ENCODE measurements around the gene TSHZ1. TPM values are rescaled to one million over a fixed set of nuclear protein-coding genes. Genes with fewer than 3 reads are reported as not detected.

Gene TSHZ1
- total and polyA plus RNA-seq, 4 donors = 4.2 to 6.6 (median 5.6) TPM

GRCh38 chr18:75214766-75215510, 4.3 kb downstream of the TSHZ1 start:
- Histone ChIP-seq H3K36me3 (ENCODE audit: control insufficient read depth in 4 of 4, insufficient read depth in 3 of 4, low read depth in 1 of 4, low read length in 3 of 4) (no peaks in the 10 kb centered on the region), H3K27me3 (ENCODE audit: control insufficient read depth in 4 of 4, insufficient read depth in 4 of 4, low read length in 3 of 4) (no peaks in the 10 kb centered on the region), H3K9me3 (ENCODE audit: control insufficient read depth in 4 of 4, low read length in 3 of 4) (no peaks in the 10 kb centered on the region), H3K27ac (ENCODE audit: low read depth in 1 of 2, low read length in 2 of 2) (peak overlapping the region; percentile 37 to 69), H3K4me1 (ENCODE audit: control insufficient read depth in 4 of 4, insufficient read depth in 4 of 4, low read length in 3 of 4) (peaks cover 9 to 60% (median 48%) of the 10 kb centered on the region in 4 donors), H3K4me3 (ENCODE audit: low read depth in 1 of 3, low read length in 3 of 3) (no peak overlapping the region), H3K9ac (ENCODE audit: low read depth in 1 of 2, low read length in 2 of 2) (no peak overlapping the region)
- TF ChIP-seq ZBTB33 (IDR thresholded peaks at IDR 0.05) (no peak), HNF4G (IDR thresholded peaks at IDR 0.05) (peak; percentile 68), ATF3 (IDR thresholded peaks at IDR 0.05) (peak; percentile 22), FOXA1 (IDR thresholded peaks at IDR 0.05) (no peak), FOXA2 (IDR thresholded peaks at IDR 0.05) (no peak), REST (IDR thresholded peaks at IDR 0.05) (no peak), RXRA (IDR thresholded peaks at IDR 0.05) (peak; percentile 22 to 55), NR2F2 (IDR thresholded peaks at IDR 0.05) (no peak), CTCF (IDR thresholded peaks at IDR 0.05; ENCODE audit: low read depth, low read length, missing input control) (no peak), RAD21 (IDR thresholded peaks at IDR 0.05) (no peak), SP1 (IDR thresholded peaks at IDR 0.05) (peak; percentile 52), MAX (IDR thresholded peaks at IDR 0.05) (no peak), JUND (IDR thresholded peaks at IDR 0.05) (peak; percentile 22 to 74), TAF1 (conservative IDR thresholded peaks at IDR 0.05) (no peak), GABPA (IDR thresholded peaks at IDR 0.05 in 1 of 2, conservative IDR thresholded peaks at IDR 0.05 in 1 of 2) (no peak), HNF4A (conservative IDR thresholded peaks at IDR 0.05) (peak; percentile 76 to 89), YY1 (IDR thresholded peaks at IDR 0.05) (no peak), EGR1 (IDR thresholded peaks at IDR 0.05; ENCODE audit: low read depth in 2 of 2) (no peak)
- 65% methylated on average over 12 of the region's 12 CpGs for WGBS
- DNase-seq (ENCODE audit: low spot score) = no peak
